HG03135 (cell line): ENCODE data around the gene OTOGL.
"Not testable (repeated sequence)": the region's sequence is repeated elsewhere in the genome, so short reads cannot be mapped to it uniquely, and the experiment has no call there.

Source experiments
- ATAC-seq: cut with Tn5 transposase; IDR thresholded peaks from one replicate; pipeline ENCODE4 v1.9.1; 2021; ENCODE audit warnings: mild to moderate bottlenecking, moderate library complexity; ENCODE audit not compliant: unreplicated experiment

OTOGL gene

DNA sequence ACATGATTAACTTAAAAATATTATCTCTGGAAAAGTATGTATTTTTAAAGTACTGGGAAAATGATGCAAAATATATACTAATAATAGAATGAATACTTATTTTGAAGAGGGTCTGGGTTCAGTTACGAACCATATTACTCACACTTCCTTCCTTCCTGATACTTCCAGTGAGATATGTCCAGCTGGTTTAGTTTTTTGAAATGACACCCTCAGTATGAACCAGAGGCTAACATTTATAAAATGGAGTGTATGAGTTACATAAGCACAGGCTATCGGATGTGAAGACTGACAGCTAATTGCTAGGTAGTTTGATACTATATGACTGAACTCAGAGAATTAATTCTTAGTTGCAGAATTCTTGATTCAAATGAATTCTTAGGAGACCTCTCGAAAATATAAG is 122.9 kb downstream of the OTOGL start:
- no peak for ATAC-seq

DNA sequence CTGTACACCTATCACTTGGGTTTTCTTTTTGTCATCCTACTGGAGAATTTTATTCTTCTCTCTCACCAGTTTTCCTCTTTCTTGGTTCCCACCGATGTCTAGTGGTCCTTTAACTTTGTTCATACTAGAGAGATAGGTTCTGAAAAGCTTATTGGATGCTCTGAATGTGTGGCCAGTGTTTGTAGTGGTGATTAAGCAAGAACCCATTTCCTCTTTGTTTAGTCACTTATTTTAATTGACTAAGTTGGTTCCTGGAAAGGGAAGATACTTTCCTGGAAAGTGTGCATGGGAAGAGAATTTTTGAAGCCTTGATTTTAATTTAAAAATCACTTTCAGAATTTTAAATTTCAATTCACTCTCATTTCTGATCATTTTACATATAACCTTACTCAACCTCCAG is 127.2 kb downstream of the OTOGL start:
- no peak for ATAC-seq

DNA sequence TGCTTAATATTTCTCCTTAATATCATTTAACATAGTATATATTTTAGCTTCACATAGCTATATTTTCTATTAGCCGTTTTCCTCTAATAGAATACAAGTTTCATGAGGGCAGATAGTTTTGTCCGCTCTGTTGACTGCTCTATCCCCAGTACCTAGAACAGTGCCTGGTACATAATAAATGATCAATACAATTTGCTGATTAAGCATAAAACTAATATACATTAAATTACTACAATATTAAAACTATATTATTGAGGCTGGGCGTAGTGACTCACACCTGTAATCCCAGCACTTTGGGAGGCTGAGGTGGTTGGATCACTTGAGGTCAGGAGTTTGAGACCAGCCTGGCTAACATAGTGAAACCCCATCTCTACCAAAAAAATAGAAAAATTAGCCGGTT is 128.6 kb downstream of the OTOGL start:
- not testable (repeated sequence) for ATAC-seq

DNA sequence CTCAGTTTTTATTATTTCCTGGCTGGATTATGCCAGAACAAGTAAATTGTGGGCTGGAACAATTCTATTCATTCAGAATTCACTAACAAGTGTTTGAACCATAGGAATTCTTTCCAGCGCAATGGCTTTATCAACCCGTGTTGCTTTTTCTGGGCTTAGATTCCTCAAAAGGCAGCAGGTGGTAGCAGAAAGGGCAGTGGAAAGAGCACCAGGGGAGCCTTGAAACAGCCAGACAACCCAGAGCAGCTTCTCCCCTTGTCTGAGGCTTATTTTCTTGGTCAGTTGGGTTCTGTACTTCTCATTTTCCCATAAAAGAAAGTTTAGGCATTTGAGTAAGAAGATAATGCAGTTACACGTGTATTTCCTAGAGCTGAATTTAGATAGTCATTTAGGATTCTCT is 130.7 kb downstream of the OTOGL start:
- no peak for ATAC-seq

DNA sequence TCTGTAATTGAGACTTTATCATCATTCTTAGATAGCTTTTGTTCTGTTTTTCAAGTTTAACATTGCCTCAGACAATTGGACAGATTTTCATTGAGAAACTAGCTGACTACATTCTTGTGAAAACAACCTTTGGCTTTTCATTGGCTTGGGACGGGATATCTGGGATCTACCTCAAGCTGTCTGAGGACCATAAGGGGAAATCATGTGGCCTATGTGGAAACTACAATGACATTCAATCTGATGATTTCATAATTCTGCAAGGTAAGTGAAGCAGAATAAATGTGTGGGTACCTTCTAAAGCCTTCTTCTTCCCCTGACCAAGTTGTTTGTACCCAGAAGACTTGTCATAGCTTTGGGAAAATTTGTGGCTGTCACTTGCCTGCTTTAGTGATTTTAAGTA is 133.5 kb downstream of the OTOGL start:
- ATAC-seq, result no peak

DNA sequence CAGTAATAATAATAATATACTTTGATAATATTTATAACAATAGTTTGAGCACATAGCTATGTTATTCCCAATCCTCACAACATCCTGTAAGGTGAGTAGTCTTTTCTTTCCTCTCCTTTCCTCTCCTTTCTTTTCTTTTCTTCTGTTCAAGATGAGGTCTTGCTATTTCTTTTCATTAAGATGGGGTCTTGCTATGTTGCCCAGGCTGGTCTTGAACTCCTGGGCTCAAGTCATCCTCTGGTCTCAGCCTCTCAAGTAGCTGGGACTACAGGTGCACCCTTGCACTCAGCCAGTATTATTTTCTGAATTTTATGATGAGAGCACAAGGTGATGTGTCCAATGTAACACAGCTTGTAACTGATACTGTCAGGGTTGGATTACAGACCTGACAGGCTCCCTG is 134.6 kb downstream of the OTOGL start:
- ATAC-seq, result no peak

DNA sequence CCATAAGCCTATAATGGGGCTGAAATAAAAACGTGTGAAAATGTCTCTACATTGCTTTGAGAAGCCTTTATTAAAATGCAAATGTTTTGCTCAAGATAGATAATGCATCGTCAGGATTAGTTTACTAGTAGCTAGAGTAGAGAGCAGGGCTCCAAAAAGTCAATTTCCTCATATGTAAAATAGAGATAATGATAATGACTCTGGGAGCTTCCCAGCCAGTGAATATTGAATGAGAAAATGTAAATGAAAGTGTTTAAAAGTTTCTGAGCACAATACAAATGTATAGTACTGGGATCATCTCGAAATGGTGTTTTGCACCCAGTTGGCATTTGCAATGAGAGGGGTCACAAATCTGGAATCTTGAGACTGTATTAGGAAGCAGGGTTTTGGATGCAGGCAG is 135.3 kb downstream of the OTOGL start:
- no peak for ATAC-seq

DNA sequence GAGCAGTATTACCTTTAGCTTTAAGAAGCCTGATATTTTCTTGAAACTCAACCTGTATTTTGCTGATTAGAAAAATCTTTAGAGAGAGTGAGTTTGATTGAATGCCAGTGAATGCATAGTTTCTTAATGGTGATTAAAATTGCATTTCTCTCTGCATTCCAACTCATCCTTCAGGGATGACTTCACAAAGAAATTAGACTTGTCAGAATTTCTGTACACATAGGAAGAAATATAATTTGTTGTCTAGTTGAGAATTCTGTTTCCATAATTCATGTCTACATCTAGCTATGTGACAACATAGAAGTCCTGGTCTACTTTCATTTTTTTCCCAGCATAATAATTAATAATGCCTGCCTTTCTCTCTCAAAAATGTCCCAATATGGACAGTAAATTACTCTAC is 136.6 kb downstream of the OTOGL start:
- no peak for ATAC-seq

DNA sequence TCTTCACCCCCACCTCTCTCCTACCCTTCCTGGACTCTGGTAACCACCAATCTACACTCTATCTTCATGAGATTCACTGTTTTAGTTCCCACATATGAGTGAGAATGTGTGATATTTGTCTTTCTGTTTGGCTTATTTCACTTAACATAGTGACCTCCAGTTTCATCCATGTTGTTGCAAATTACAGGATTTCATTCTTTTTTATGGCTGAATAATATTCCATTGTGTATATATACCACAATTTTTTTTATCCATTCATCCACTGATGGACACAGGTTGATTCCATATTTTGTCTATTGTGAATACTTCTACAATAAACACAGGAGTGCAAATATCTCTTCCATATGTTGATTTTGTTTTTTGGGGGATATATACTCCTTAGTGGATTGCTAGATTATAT is 140.5 kb downstream of the OTOGL start:
- ATAC-seq, result no peak

DNA sequence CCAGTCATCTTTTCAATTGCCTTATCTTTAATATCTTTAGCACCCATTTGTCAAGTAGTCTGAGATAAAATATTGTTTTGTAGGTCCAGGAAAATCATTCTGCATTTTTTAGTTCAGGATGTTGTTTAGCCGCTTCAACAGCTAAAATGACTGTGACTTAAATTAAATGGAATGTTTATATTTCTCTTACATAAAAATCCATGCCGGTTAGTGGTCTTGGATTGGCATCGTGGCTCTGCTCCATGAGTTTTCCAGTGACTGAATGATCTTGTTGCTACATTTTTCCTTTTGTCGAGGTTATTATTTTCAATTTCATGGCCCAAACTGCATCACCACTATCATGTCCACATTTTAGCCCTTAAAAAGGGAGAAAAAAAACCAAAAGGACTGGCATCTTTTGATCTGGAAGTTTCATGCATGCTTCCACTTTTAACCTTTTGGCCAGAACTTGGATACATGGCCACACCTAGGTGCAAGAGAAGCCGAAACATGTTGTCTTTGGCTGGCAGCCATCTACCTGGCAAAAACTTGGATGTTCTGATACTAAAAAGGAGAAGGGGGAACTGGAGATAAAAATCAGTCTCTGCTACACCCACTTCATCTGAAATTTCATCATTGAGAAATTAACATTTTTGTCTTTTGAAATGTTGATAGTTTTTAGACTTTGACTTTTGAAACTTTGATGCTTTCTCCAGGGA is 142.4 kb downstream of the OTOGL start:
- ATAC-seq, result no peak

DNA sequence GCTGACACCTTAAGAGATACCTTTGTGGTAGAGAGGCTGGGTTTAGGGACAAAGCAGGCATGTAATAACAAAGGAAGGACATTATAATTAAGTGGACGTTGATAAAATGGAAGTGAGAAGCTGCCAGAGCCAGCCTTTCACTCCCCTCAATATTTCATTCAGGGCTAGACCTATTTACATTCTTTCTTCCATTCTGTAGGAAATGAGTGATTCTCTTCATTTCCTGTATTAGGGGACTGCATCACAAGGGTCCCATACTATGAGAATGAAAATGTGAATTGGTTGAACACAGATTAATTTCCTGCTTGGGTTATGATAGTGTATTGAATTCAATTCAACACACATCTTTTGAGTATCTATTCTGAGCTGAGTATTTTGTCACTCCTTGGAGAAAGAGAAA is 143.0 kb downstream of the OTOGL start:
- no peak for ATAC-seq

DNA sequence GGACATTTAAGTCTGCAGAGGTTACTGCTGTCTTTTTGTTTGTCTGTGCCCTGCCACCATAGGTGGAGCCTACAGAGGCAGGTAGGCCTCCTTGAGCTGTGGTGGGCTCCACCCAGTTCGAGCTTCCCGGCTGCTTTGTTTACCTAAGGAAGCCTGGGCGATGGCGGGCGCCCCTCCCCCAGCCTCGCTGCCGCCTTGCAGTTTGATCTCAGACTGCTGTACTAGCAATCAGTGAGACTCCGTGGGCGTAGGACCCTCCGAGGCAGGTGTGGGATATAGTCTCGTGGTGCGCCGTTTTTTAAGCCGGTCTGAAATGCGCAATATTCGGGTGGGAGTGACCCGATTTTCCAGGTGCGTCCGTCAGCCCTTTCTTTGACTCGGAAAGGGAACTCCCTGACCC is 150.2 kb downstream of the OTOGL start:
- not testable (repeated sequence) for ATAC-seq

DNA sequence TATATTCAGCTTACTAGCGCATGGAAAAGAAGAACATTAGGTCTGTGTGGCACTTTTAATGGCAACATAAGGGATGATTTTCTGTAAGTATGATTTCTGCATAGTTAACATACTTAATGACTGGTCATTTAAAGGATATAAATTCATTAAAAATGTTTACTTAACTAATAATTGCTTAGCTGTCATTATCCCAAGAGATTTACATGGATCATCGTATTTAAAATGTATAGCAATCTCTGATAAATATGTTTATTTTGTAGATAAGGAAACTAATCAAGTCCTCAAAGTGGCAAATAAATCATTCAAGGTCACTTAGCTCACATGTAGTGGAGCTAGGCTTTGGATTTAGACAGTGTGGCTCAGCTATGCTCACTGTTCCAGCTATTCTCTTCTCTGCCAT is 158.6 kb downstream of the OTOGL start:
- no peak for ATAC-seq

DNA sequence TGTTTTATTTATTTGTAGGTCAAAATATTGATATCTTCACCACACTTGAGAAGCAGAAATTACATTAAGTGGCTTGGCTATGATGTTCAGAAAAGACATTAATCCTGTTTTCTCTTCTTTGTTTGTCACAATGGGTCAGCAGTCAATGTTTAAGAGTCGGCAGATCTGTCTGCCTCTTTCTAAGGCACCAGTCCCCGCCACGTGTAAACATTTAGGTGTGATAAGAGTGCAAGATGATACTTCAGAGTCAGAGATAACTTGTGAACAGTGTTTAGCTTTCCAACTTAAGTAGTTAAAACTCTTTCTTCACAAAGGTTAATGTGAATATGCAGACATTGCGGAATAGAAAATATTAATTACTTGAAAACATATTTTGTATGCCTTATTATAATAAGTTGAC is 160.9 kb downstream of the OTOGL start:
- no peak for ATAC-seq

DNA sequence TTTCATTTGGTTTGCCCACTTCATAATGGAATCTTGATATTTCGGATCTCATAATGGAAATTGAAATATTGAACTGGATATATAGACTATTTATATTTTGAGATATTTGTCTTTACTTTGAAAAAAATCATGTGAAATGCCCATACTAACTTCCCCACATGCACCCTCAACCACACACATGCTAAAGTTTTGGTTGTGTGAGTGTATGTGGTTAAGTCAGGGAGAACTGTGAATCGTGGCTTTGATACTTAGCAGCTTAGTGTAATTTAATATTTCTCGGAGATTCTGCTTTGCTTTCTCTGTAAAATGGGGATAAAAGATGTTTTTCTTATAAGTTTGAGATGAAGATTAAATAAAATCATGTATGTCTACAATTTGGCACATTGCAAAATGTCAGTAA is 162.1 kb downstream of the OTOGL start:
- no peak for ATAC-seq

DNA sequence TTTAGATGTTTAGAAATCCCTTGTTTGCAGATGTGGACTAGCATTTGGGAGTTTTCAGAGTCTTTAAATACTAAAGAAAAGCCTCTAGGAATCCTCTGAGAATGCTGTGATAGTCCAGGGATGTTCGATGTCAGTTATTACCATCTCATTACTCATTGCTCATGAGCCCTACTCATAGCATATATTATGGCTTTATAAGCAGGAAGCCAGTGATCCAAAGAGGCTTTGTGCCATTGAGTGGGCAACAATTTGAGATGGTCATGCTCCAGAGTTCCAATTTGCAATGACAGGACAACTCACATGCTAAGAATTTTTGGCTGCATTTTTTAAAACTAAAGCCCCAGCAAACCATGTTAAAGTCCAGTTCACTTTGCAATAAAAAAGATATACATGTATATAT is 163.0 kb downstream of the OTOGL start:
- ATAC-seq, result no peak

DNA sequence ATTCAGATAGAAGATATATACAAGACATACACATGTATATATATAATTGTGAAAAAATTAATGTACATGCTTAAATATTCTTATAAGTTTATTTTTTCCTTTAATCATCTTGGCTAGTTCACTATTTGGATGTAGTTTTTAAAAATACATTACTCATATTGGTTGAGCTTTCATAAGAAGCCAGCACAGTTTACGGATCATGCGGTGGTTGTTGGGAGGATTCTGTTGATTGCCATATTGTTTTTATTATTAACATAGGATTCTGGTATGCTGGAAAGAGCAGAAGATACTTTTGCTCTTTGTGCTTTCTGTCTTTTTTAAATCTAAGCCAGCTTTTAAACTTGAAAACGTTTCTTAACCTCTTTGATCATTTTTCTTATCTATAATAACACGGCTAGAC is 163.4 kb downstream of the OTOGL start:
- no peak for ATAC-seq

DNA sequence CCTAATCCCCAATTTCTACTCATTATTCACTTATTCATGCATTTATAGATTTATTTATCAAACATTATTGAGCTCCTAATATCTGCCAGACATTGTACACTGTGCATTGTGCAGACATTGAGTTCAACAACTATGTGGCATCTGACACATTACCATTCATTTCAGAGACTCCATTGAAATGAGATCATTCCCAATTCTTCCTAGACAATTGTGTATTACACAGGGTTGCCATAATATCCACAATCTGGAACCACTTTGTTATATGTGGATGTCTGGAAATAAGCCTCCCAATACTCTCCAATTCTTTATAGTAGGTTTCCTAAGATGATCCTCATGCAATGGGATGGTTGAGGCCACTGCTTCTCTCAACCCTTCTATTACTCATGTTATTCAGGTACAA is 165.0 kb downstream of the OTOGL start:
- ATAC-seq, result no peak

DNA sequence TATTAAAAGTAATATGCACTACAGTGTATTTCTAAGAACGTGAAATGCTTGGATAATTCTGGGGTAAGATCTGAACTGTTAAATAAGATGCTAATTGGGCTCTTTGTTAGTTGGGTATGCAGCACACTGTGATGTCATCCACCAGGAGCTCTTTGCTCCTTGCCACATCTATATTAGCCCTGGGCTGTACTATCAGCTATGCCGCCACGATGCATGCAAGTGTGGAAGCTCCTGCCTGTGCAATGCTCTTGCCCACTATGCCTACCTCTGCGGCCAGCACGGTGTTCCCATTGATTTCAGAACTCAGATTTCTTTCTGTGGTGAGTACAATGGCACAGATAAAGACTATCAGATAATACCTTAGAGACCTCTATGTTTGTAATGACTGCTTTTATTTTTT is 165.6 kb downstream of the OTOGL start:
- no peak for ATAC-seq

DNA sequence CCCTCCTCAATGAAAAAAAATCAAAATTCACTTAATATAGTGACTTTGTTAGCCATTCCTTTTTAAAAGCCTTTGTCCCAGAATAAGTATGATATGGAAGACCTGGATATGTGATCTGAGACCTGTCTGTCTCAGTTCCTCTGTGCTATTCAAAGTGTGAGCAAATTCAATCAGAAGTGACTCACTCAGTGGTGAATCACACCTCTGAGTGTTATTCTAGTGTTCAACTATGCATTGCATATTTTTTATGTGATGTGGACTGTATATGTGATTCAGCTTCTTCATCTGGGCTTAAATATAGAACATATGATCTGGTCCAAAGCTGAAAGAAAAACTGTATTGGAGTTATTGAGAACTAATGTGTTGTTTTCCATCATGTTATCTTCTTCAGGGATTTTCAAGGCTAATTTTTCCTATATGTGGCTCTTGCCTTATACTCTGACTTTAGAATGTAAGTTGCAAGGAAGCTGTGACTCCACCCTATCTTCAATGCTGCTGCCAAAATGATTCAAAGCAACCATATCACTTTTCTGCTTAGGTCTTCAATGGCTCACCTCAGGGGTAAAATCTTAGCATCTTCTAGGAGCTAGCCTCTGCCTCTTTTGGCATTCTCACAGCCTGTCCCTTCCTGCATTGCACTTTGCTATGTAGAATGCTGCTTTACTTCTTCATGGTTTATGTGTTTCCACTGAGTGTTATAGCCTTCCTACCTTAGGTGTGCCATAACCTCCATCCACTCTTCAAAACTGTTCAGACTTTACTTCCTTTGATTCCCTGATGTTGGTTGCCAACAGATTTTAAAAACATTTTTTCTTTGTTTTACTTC is 169.8 kb downstream of the OTOGL start:
- ATAC-seq, result no peak

DNA sequence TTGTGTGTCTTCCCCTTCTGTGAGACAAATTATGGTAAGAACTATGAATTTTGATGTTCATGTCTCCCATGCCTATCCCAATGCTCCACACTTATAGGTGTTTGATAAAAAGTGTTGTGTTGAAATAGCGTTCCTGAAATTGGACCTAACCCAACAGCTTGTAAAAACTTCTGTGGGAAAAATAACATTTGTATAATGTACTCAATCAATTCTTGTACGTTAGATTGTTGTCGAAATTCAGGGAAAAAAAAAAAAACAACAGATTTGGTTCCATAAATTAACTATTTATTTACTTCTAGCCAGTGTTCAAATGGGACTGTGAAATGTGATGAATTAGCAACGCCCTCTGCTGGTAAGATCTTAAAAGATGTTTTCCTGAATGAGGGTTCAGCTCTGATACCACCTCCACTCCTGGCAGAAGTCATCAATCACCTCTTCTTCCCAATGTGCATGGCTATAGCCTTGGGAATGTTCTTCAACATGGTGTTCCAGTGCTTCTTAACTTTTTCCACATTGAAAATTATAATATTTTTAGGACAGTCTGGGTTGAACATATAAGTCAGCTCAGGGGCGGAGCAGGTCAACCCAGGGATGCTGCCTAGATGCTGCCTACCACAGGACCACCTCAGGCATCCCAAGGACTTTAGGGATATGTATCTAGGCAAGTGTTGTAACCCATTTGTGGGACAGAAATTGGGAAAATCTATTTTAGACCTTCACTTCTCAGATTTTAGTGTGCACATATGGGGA is 170.6 kb downstream of the OTOGL start:
- ATAC-seq, result peak; percentile 52

DNA sequence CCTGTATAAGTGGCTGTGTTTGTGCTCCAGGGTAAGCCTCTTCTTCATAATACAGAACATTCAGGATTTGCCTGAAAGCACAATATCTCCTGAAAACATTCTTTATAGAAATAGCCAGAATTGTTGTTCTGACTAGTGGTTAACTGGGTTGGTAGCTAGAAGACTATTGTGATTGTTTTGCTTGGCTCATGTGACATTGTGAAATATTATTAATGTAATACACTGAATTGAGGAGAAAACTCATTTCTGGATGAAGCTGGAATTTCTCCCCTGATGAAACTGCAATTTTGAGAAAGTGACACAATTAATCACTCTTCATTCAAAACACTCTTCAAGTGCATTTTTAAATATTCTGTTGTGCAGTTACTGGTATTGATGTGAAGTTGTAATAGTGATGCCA is 172.4 kb downstream of the OTOGL start:
- no peak for ATAC-seq
